ENCODE measurements around the gene LRP1.

LRP1 gene

GRCh38 chr12:57255916-57256315, 127.6 kb downstream of the LRP1 start:
- no peak overlapping the region for H3K4me2 ChIP-seq (ENCODE audit: low read depth, low read length)
- H2AFZ ChIP-seq (ENCODE audit: low read length): no peak overlapping the region
- no peak overlapping the region for H3K9ac ChIP-seq (ENCODE audit: low read length)
- no peaks in the 10 kb centered on the region for H3K9me2 ChIP-seq (replicated peaks; ENCODE audit: insufficient read depth, low read length)
- no peak for TF ChIP-seq EZH2 (optimal IDR thresholded peaks at IDR 0.05; ENCODE audit: low read depth, low read length)
- DNase-seq: no peak
- no peaks in the 10 kb centered on the region for H3K79me2 ChIP-seq (ENCODE audit: low read length)
- H3K27ac ChIP-seq (ENCODE audit: low read length): no peak overlapping the region
- H3K9me3 ChIP-seq (replicated peaks; ENCODE audit: insufficient read depth, low read length): no peaks in the 10 kb centered on the region
- H4K20me1 ChIP-seq (ENCODE audit: insufficient read depth, low read length): no peaks in the 10 kb centered on the region
- H3K27me3 ChIP-seq (replicated peaks; ENCODE audit: insufficient read depth, low read length): no peaks in the 10 kb centered on the region
- H3F3A ChIP-seq (ENCODE audit: insufficient read depth, low read length): no peaks in the 10 kb centered on the region
- no peaks in the 10 kb centered on the region for H3K4me1 ChIP-seq (ENCODE audit: low read length)
- no peaks in the 10 kb centered on the region for H3K36me3 ChIP-seq (replicated peaks; ENCODE audit: insufficient read depth, low read length)
- no peak overlapping the region for H3K4me3 ChIP-seq (ENCODE audit: low read length)

DNA sequence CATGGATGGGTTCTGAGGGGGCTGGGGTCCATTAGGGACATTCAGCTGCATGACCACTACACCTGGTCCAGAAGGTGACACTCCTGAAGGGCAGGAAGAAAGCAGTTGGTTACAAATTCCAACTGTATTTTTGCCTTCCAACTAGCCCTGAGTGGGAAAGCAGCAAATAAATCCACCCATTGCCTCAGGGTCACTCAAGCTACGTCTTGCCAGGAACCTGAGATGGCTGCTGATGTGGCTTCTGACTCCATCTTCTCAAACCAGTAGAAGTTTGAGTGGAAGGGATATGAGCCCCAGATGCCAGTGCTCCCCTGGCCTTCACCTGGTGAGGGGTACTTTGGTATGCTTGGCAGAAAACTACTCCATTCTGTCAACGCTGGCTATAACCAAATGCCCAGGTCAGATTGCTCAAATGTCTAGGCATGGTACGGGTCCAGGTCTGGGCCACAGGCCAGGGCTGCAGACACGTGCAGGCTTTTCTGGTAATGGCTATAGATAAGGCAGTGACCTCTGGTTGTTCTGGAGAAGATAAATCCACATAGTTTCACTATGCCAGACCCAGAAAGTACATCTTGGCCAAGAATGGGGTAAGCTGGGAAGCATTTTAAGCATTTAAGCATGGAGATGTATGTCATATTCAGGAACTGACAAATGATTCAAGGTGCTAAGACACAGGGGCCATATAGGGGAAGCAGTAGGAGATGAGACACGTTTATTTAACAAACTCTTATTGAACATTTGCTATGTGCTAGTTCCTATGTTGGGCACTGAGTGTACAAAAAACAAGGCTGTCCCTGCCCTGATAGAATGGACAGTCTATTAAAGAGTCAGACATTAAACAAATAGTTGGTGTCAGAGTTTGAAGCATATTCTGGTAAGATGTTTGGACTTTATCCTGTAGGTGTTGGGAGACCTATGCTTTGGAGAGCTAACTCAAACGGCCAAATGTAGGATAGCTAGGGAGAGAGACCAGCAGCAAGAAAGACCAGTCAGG, 131.0 kb downstream of the LRP1 start:
- H3K36me3 ChIP-seq (replicated peaks; ENCODE audit: insufficient read depth, low read length): no peaks in the 10 kb centered on the region
- no peak overlapping the region for H2AFZ ChIP-seq (ENCODE audit: low read length)
- H3K27me3 ChIP-seq (replicated peaks; ENCODE audit: insufficient read depth, low read length): no peaks in the 10 kb centered on the region
- H3K9me2 ChIP-seq (replicated peaks; ENCODE audit: insufficient read depth, low read length): no peaks in the 10 kb centered on the region
- H3K27ac ChIP-seq (ENCODE audit: low read length): no peak overlapping the region
- H3F3A ChIP-seq (ENCODE audit: insufficient read depth, low read length): no peaks in the 10 kb centered on the region
- H3K4me3 ChIP-seq (ENCODE audit: low read length): no peak overlapping the region
- TF ChIP-seq EZH2phosphoT487 (IDR thresholded peaks at IDR 0.05; ENCODE audit: low read length) (no peak), EZH2 (optimal IDR thresholded peaks at IDR 0.05; ENCODE audit: low read depth, low read length) (no peak)
- TF ChIP-seq, protein P1, sequence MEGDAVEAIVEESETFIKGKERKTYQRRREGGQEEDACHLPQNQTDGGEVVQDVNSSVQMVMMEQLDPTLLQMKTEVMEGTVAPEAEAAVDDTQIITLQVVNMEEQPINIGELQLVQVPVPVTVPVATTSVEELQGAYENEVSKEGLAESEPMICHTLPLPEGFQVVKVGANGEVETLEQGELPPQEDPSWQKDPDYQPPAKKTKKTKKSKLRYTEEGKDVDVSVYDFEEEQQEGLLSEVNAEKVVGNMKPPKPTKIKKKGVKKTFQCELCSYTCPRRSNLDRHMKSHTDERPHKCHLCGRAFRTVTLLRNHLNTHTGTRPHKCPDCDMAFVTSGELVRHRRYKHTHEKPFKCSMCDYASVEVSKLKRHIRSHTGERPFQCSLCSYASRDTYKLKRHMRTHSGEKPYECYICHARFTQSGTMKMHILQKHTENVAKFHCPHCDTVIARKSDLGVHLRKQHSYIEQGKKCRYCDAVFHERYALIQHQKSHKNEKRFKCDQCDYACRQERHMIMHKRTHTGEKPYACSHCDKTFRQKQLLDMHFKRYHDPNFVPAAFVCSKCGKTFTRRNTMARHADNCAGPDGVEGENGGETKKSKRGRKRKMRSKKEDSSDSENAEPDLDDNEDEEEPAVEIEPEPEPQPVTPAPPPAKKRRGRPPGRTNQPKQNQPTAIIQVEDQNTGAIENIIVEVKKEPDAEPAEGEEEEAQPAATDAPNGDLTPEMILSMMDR (IDR thresholded peaks at IDR 0.05; ENCODE audit: low read length): no peak
- H3K4me1 ChIP-seq (ENCODE audit: low read length): no peaks in the 10 kb centered on the region
- H3K79me2 ChIP-seq (ENCODE audit: low read length): no peaks in the 10 kb centered on the region
- no peaks in the 10 kb centered on the region for H3K9me3 ChIP-seq (replicated peaks; ENCODE audit: insufficient read depth, low read length)
- H3K9ac ChIP-seq (ENCODE audit: low read length): no peak overlapping the region
- no peak for DNase-seq
- no peaks in the 10 kb centered on the region for H4K20me1 ChIP-seq (ENCODE audit: insufficient read depth, low read length)
- H3K4me2 ChIP-seq (ENCODE audit: low read depth, low read length): no peak overlapping the region

GRCh38 chr12:57260366-57260765, 132.1 kb downstream of the LRP1 start:
- Histone ChIP-seq H3K4me2 (ENCODE audit: low read depth, low read length) (no peak overlapping the region), H3K4me1 (ENCODE audit: low read length) (no peaks in the 10 kb centered on the region), H3K79me2 (ENCODE audit: low read length) (no peaks in the 10 kb centered on the region), H4K20me1 (ENCODE audit: insufficient read depth, low read length) (no peaks in the 10 kb centered on the region), H3K27ac (ENCODE audit: low read length) (no peak overlapping the region), H3K9me3 (replicated peaks; ENCODE audit: insufficient read depth, low read length) (no peaks in the 10 kb centered on the region), H3K9me2 (replicated peaks; ENCODE audit: insufficient read depth, low read length) (no peaks in the 10 kb centered on the region), H3K27me3 (replicated peaks; ENCODE audit: insufficient read depth, low read length) (no peaks in the 10 kb centered on the region), H3K4me3 (ENCODE audit: low read length) (no peak overlapping the region), H3F3A (ENCODE audit: insufficient read depth, low read length) (no peaks in the 10 kb centered on the region), H3K36me3 (replicated peaks; ENCODE audit: insufficient read depth, low read length) (no peaks in the 10 kb centered on the region), H2AFZ (ENCODE audit: low read length) (no peak overlapping the region), H3K9ac (ENCODE audit: low read length) (no peak overlapping the region)
- no peak for DNase-seq
- TF ChIP-seq EZH2phosphoT487 (IDR thresholded peaks at IDR 0.05; ENCODE audit: low read length) (no peak), EZH2 (optimal IDR thresholded peaks at IDR 0.05; ENCODE audit: low read depth, low read length) (no peak)

- H3K4me2 ChIP-seq (ENCODE audit: low read depth, low read length): no peak overlapping the region
- H2AFZ ChIP-seq (ENCODE audit: low read length): no peak overlapping the region
- no peak overlapping the region for H3K4me3 ChIP-seq (ENCODE audit: low read length)
- H3K9me3 ChIP-seq (replicated peaks; ENCODE audit: insufficient read depth, low read length): no peaks in the 10 kb centered on the region
- DNase-seq: no peak
- no peaks in the 10 kb centered on the region for H3K9me2 ChIP-seq (replicated peaks; ENCODE audit: insufficient read depth, low read length)
- H3K9ac ChIP-seq (ENCODE audit: low read length): no peak overlapping the region
- H3K36me3 ChIP-seq (replicated peaks; ENCODE audit: insufficient read depth, low read length): no peaks in the 10 kb centered on the region
- H3K27me3 ChIP-seq (replicated peaks; ENCODE audit: insufficient read depth, low read length): no peaks in the 10 kb centered on the region
- no peaks in the 10 kb centered on the region for H4K20me1 ChIP-seq (ENCODE audit: insufficient read depth, low read length)
- H3K27ac ChIP-seq (ENCODE audit: low read length): no peak overlapping the region
- no peaks in the 10 kb centered on the region for H3K79me2 ChIP-seq (ENCODE audit: low read length)
- H3K4me1 ChIP-seq (ENCODE audit: low read length): no peaks in the 10 kb centered on the region
- no peaks in the 10 kb centered on the region for H3F3A ChIP-seq (ENCODE audit: insufficient read depth, low read length)
- TF ChIP-seq EZH2phosphoT487 (IDR thresholded peaks at IDR 0.05; ENCODE audit: low read length): no peak
Observed at GRCh38 chr12:57261428-57261865, 133.2 kb downstream of the LRP1 start.

All from MM.1S (cell line).